Right lobe of liver (tissue), 6 donors: ENCODE data around the gene PSKH1. TPM values are rescaled to one million over a fixed set of nuclear protein-coding genes. Genes with fewer than 3 reads are reported as not detected.

Experiments used
- ATAC-seq, 4 donors: fragments of 200-7000 bp; cut with Tn5 transposase; one replicate each; pipeline ENCODE4 v1.9.1; 2020; ENCODE audit warnings: mild to moderate bottlenecking in 4 of 4, moderate library complexity in 4 of 4
- DNase-seq, 3 donors: peaks; one replicate each; pipeline ENCODE4 v3.0.0-alpha.2; 2020
- H3K27ac ChIP-seq, 3 donors: fragments of 200-600 bp; one replicate each; pipeline ENCODE4 v1.8.0; 2022
- H3K27me3 ChIP-seq, 2 donors: fragments of 200-600 bp; one replicate each; pipeline ENCODE4 v1.8.0; 2022
- H3K36me3 ChIP-seq, 4 donors: fragments of 200-600 bp; sonication (generic) in 1 of 4; one replicate each; pipeline versions ENCODE4 v1.5.1 to v1.8.0; 2017 to 2022; ENCODE audit warnings: control low read depth in 1 of 4
- H3K4me1 ChIP-seq, 4 donors: fragments of 200-600 bp; sonication (generic) in 1 of 4; one replicate each; pipeline versions ENCODE4 v1.5.1 to v1.8.0; 2017 to 2022; ENCODE audit warnings: control low read depth in 1 of 4
- H3K4me3 ChIP-seq, 3 donors: fragments of 200-600 bp; one replicate each; pipeline ENCODE4 v1.8.0; 2022
- H3K9me3 ChIP-seq, 4 donors: fragments of 200-600 bp; sonication (generic) in 1 of 4; one replicate each; pipeline versions ENCODE4 v1.5.1 to v1.8.0; 2017 to 2022; ENCODE audit warnings: control low read depth in 1 of 4
- CTCF ChIP-seq, 4 donors: fragments of 200-600 bp in 3 of 4; fragments of 450-650 bp in 1 of 4; IDR thresholded peaks; one replicate each; pipeline versions ENCODE4 v1.5.1 to v1.8.0; 2016 to 2022; ENCODE audit warnings: antibody characterized with exemption in 4 of 4, mild to moderate bottlenecking in 2 of 4
- POLR2A ChIP-seq: fragments of 450-650 bp; IDR thresholded peaks from one replicate; pipeline ENCODE4 v1.6.1; 2017; ENCODE audit warnings: antibody characterized with exemption, mild to moderate bottlenecking
- WGBS: methylation state at CpG from one replicate; pipeline ENCODE4 v1.1.6; 2018; ENCODE audit warnings: low coverage, low lambda C conversion rate; ENCODE audit not compliant: insufficient coverage; ENCODE audit errors: missing lambda C conversion rate; 5-methylcytosine and 5-hydroxymethylcytosine counted together
- intact Hi-C, 2 donors: fragments of 100-400 bp; cut with DNase I; formaldehyde crosslinking; loops; one replicate each; pipeline versions ENCODE4 v1.11.2 to v1.14.1; 2022
- total RNA-seq, 6 experiments: library from RNA; depleted of rRNA in 2 of 6; stranded (reverse); fragments of >200 nt in 2 of 6; fragmentation: NEBNext Ultra II Directional in 3 of 6; extraction: Animal tissue kit (Norgen Biotek cat#: 25700) in 3 of 6; gene quantifications; one replicate each; pipeline versions ENCODE4 v1.1.0 to v1.2.4, GENCODE V29; 2016 to 2023
- donor health status: DM: no; HTN: yes; CAD: no.
- donor health status: DM: no; HTN: no; CAD: no.
- donor health status: DM: no; HTN: no; CAD: no.
- donor health status: DM: no; HTN: yes; CAD: no.
- donor health status: DM: no; HTN: yes; CAD: no.

Gene PSKH1
- total RNA-seq, 6 experiments from 2014 or later = 6.7 to 22.6 (median 13.2) TPM

DNA sequence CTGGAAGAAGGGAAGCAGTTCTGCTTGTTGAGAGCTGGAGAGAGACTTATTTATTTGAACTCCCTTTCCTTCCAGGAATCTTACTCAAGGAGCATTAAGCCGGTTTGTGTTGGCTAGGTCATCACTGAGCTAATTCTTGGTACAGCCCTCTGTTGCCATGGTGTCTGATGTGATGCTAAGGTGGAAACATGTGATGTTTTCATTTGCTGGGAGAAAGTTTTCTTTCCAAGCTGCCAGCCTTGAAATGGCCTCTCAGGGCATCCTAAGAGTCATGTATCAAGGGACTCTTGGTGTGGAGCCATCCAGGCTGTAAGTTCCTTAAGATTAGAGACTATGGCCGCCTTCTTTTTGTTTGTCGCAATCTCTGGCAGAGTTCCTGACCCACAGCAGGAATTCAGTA lies 4.2 kb downstream of the PSKH1 start:
- no peak for TF ChIP-seq POLR2A
- TF ChIP-seq CTCF (IDR thresholded peaks at IDR 0.05) = no peak
- H3K4me3 ChIP-seq = no peak overlapping the region
- no peaks in the 10 kb centered on the region for H3K9me3 ChIP-seq
- DNase-seq (no peak), ATAC-seq (no peak)
- no peak overlapping the region for H3K27ac ChIP-seq
- intact Hi-C loops = no loop called here
- WGBS = 71% methylated on average over 1 of the region's 3 CpGs
- H3K36me3 ChIP-seq = no peaks in the 10 kb centered on the region
- peaks cover 0 to 18% (median 4%) of the 10 kb centered on the region in 4 donors for H3K4me1 ChIP-seq
- H3K27me3 ChIP-seq = no peaks in the 10 kb centered on the region

DNA sequence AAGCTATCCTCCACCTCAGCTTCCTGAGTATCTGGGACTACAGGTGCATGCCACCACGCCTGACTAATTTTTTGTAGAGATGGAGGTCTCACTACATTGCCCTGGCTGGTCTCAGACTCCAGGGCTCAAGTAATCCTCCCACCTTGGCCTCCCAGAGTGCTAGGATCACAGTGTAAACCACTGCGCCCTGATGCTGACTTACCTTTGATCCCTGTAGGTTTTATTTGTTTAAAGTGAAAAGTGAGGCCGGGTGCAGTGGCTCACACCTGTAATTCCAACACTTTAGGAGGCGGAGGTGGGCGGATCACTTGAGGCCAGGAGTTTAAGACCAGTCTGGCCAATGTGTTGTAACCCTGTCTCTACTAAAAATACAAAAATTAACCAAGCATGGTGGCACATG lies 8.7 kb downstream of the PSKH1 start:
- Histone ChIP-seq H3K27me3 (no peaks in the 10 kb centered on the region), H3K9me3 (no peaks in the 10 kb centered on the region), H3K4me1 (peaks cover 0 to 20% (median 5%) of the 10 kb centered on the region in 4 donors), H3K4me3 (no peak overlapping the region), H3K36me3 (no peaks in the 10 kb centered on the region), H3K27ac (no peak overlapping the region)
- peak in 3 of 4 donors; percentile 12 to 53 (median 19) for ATAC-seq
- intact Hi-C loops = no loop called here
- no peak for TF ChIP-seq CTCF (IDR thresholded peaks at IDR 0.05)
- TF ChIP-seq POLR2A = no peak
- WGBS = 55% methylated on average over 4 of the region's 5 CpGs
- DNase-seq = no peak

DNA sequence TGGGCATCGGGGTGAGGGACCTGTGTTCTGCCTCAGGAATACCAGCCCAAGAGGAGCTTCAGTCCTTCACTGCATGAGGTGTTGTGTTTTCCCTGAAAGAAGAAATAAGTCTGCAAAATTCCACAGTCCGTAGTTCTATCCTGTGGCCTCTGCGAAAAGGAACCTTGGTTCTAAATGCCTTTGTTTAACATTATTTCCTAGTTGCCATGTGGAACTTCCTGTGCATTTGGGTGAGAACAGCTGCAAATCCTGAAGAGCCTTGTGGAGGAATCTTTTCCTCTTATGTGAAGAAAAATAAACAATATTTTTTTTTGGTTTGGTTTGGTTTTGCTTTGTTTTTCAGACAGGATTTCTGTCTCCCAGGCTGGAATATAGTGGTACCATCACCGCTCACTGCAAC lies 9.8 kb downstream of the PSKH1 start:
- H3K27me3 ChIP-seq = no peaks in the 10 kb centered on the region
- intact Hi-C loops = no loop called here
- DNase-seq (no peak), ATAC-seq (no peak)
- no peaks in the 10 kb centered on the region for H3K9me3 ChIP-seq
- no peak overlapping the region for H3K27ac ChIP-seq
- H3K36me3 ChIP-seq = no peaks in the 10 kb centered on the region
- no peak for TF ChIP-seq POLR2A
- no peak for TF ChIP-seq CTCF (IDR thresholded peaks at IDR 0.05)
- H3K4me1 ChIP-seq = peaks cover 0 to 24% (median 10%) of the 10 kb centered on the region in 4 donors
- 70% methylated on average over 3 of the region's 4 CpGs for WGBS
- H3K4me3 ChIP-seq = no peak overlapping the region

DNA sequence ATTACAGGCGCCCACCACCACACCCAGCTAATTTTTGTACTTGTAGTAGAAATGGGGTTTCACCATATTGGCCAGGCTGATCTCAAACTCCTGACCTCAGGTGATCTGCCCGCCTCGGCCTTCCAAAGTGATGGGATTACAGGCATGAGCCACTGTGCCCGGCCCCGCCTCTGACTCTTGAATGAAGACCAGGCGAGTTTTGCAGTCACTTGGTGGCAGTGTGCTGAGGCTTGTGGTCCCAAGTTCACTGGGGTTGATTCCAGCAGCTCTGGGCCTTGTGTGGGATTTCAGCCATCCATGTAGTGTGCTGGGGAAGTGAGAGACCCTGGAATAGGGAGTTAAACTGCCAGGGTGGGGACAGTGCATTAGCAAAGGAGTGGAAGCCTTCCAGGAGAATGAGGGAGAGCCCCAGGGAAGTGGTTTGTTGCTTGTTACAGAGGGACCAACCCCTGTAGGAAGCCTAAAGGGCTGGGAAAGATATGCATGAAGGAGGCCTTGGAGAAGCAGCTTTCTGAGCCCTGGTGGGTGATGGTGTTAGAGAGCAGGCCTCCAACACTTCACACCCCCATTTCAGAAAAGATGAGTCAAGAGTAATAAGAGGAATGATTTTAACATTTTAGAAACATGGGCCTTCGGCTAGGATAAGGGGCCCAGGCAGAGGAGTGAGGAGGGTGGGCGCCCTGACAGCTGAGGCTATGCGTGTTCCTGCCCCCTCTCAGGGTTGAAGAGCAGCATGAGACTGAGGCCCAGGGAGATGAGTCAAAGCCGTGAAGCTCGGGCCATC lies 14.5 kb downstream of the PSKH1 start:
- Histone ChIP-seq H3K9me3 (no peaks in the 10 kb centered on the region), H3K4me1 (peaks cover 0 to 28% (median 14%) of the 10 kb centered on the region in 4 donors), H3K4me3 (no peak overlapping the region), H3K36me3 (peaks cover 0 to 19% (median 7%) of the 10 kb centered on the region in 4 donors), H3K27ac (peak overlapping the region in 2 of 3 donors; percentile 53 to 59), H3K27me3 (no peaks in the 10 kb centered on the region)
- WGBS = 48% methylated on average over 5 of the region's 11 CpGs
- no peak for TF ChIP-seq POLR2A
- TF ChIP-seq CTCF (IDR thresholded peaks at IDR 0.05) = peak in 1 of 4 donors; percentile 27
- ATAC-seq (peak; percentile 89 to 96 (median 92)), DNase-seq (peak; percentile 63 to 86 (median 83))
- intact Hi-C loops = no loop called here
